Suprapubic skin (tissue), 4 donors: ENCODE data around the gene COX6A1.

Experiments used
- EP300 ChIP-seq: sonication (generic); formaldehyde crosslinking; IDR thresholded peaks from one replicate; pipeline ENCODE4 v1.6.1; 2017; ENCODE audit warnings: antibody characterized with exemption
- POLR2A ChIP-seq, 2 donors: fragments of 450-650 bp; IDR thresholded peaks; one replicate each; pipeline ENCODE4 v1.6.1; 2017; ENCODE audit warnings: antibody characterized with exemption in 2 of 2, mild to moderate bottlenecking in 2 of 2, moderate library complexity in 2 of 2
- POLR2AphosphoS5 ChIP-seq, 3 donors: sonication (generic); formaldehyde crosslinking; IDR thresholded peaks; one replicate each; pipeline ENCODE4 v1.6.1; 2017; ENCODE audit warnings: antibody characterized with exemption in 3 of 3
- TF ChIP-seq, protein P1 (sequence below), 2 donors: fragments of 200-600 bp in 1 of 2; fragments of 450-650 bp in 1 of 2; sonication (generic) in 1 of 2; IDR thresholded peaks; one replicate each; pipeline ENCODE4 v1.5.1; 2016 to 2019; ENCODE audit warnings: antibody characterized with exemption in 2 of 2, mild to moderate bottlenecking in 1 of 2, moderate library complexity in 1 of 2

DNA sequence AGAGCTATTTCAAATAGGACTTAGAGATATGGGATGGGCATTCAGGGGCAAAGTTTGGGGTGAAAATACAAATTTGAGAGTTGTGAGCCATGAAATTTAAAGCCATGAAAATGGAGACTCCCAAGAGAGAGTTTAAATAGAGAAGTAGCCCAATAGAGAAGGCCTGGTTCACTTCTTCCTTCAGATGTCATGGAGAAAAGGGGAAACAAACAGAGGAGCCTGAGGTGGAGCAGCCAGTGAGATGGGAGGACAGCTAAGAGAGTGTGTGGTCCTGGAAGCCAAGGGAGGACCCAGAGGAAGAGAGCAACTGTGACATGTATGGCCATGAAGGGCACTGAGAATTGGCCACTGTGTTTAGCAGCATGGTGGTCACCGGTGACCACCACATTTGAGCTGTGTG lies 45.7 kb downstream of the COX6A1 start:
- TF ChIP-seq POLR2A (IDR thresholded peaks at IDR 0.05): no peak
- TF ChIP-seq, protein P1, sequence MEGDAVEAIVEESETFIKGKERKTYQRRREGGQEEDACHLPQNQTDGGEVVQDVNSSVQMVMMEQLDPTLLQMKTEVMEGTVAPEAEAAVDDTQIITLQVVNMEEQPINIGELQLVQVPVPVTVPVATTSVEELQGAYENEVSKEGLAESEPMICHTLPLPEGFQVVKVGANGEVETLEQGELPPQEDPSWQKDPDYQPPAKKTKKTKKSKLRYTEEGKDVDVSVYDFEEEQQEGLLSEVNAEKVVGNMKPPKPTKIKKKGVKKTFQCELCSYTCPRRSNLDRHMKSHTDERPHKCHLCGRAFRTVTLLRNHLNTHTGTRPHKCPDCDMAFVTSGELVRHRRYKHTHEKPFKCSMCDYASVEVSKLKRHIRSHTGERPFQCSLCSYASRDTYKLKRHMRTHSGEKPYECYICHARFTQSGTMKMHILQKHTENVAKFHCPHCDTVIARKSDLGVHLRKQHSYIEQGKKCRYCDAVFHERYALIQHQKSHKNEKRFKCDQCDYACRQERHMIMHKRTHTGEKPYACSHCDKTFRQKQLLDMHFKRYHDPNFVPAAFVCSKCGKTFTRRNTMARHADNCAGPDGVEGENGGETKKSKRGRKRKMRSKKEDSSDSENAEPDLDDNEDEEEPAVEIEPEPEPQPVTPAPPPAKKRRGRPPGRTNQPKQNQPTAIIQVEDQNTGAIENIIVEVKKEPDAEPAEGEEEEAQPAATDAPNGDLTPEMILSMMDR (IDR thresholded peaks at IDR 0.05): no peak
- TF ChIP-seq POLR2AphosphoS5 (IDR thresholded peaks at IDR 0.05): no peak
- no peak for TF ChIP-seq EP300
